Caco-2 (cell line): Measurements from ENCODE around the gene DSCAM. TPM values are rescaled to one million over a fixed set of nuclear protein-coding genes. Genes with fewer than 3 reads are reported as not detected.

Experiments
- BruUV-seq: library from RNA; stranded (reverse); fragments of 400-500 nt; replicated peaks from 2 replicates; lab custom pipeline; 2021; lab: Mats Ljungman, UMichigan
- CTCF ChIA-PET: fragments of 300-600 bp; sonication (Branson Sonifier 250); formaldehyde crosslinking; loops from one replicate; lab custom pipeline; 2022; ENCODE audit warnings: antibody characterized with exemption; lab: Charles Lee
- POLR2A ChIA-PET: fragments of 300-600 bp; sonication (Branson Sonifier 250); formaldehyde crosslinking; loops from one replicate; lab custom pipeline; 2022; ENCODE audit warnings: antibody characterized with exemption; lab: Charles Lee
- DNase-seq, 2 experiments: peaks; one replicate each; pipeline versions ENCODE4 v3.0.0 to v3.0.0-alpha.2; 2020 to 2022
- H3K27me3 ChIP-seq: replicated peaks from 2 replicates; pipeline ENCODE4 v1.6.0; 2011; ENCODE audit warnings: low read length; ENCODE audit not compliant: control insufficient read depth, insufficient read depth
- H3K36me3 ChIP-seq: 2 replicates; pipeline ENCODE4 v1.5.1; 2011; ENCODE audit warnings: low read length; ENCODE audit not compliant: control insufficient read depth, insufficient read depth
- H3K4me1 ChIP-seq: fragments of 250-450 bp; sonication (Bioruptor Pico); 2 replicates; pipeline ENCODE4 v1.5.1; 2020; ENCODE audit warnings: mild to moderate bottlenecking
- H3K4me3 ChIP-seq: 2 replicates; pipeline ENCODE4 v1.5.1; 2011; ENCODE audit warnings: low read depth, mild to moderate bottlenecking, control low read depth, low read length
- H3K9me3 ChIP-seq: fragments of 250-450 bp; sonication (Bioruptor Pico); 2 replicates; pipeline ENCODE4 v1.5.1; 2020; ENCODE audit warnings: mild to moderate bottlenecking, moderate library complexity
- H3K27ac Mint-ChIP-seq: one replicate; pipeline ENCODE4 v1.8.0; 2022; ENCODE audit warnings: mixed read lengths; ENCODE audit not compliant: unreplicated experiment
- H3K27me3 Mint-ChIP-seq: one replicate; pipeline ENCODE4 v1.8.0; 2022; ENCODE audit warnings: mixed read lengths; ENCODE audit not compliant: insufficient read depth, unreplicated experiment
- H3K36me3 Mint-ChIP-seq: one replicate; pipeline ENCODE4 v1.8.0; 2022; ENCODE audit warnings: mild to moderate bottlenecking, mixed read lengths; ENCODE audit not compliant: insufficient read depth, unreplicated experiment
- H3K4me1 Mint-ChIP-seq: one replicate; pipeline ENCODE4 v1.8.0; 2022; ENCODE audit warnings: low read depth, mixed read lengths; ENCODE audit not compliant: unreplicated experiment
- H3K4me3 Mint-ChIP-seq: one replicate; pipeline ENCODE4 v1.8.0; 2022; ENCODE audit warnings: mild to moderate bottlenecking, moderate library complexity, mixed read lengths; ENCODE audit not compliant: unreplicated experiment
- H3K9me3 Mint-ChIP-seq: one replicate; pipeline ENCODE4 v1.8.0; 2022; ENCODE audit warnings: mixed read lengths; ENCODE audit not compliant: unreplicated experiment
- intact Hi-C: fragments of 100-400 bp; cut with micrococcal nuclease; formaldehyde crosslinking; loops from one replicate; pipeline ENCODE4 v1.10.0; 2022; ENCODE audit not compliant: unreplicated experiment
- total RNA-seq: library from RNA; stranded (reverse); gene quantifications from 2 replicates; pipeline ENCODE4 v1.2.3, GENCODE V29; 2022
- TF ChIP-seq, protein P1 (sequence below), 2 experiments: fragments of 200-600 bp in 1 of 2; IDR thresholded peaks; 1 replicate in 1 of 2; 2 replicates in 1 of 2; pipeline versions ENCODE4 v1.5.1 to v1.8.0; 2011 to 2022; ENCODE audit warnings: antibody characterized with exemption in 1 of 2, control low read depth in 1 of 2, inconsistent platforms in 1 of 2, low read depth in 1 of 2, low read length in 1 of 2, mild to moderate bottlenecking in 1 of 2, moderate library complexity in 1 of 2; ENCODE audit not compliant: insufficient read depth in 1 of 2, severe bottlenecking in 1 of 2, unreplicated experiment in 1 of 2

Gene DSCAM
- total RNA-seq, 1 experiment from 2014 or later, result not detected

DNA sequence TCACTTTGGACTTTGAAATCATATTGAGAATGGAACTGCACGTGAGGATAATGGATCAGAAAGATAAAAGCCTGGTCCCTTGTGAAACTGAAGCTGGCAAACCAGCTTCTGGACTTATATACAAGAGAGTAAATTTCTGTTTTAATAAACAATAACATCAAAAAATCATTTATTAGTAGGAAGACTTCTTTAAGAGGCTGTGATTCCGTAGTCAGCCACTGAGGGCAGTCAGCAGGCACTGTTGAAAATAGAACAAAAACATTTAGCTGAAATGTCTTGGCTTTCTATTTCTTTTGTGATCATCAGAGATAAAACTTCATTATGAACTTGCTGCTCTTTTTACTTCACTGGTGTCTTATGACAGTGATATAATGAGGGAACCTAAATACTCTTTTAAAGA lies 490.3 kb downstream of the DSCAM start:
- Histone ChIP-seq H3K27me3 (no peaks in the 10 kb centered on the region), H3K36me3 (no peaks in the 10 kb centered on the region), H3K4me3 (no peak overlapping the region), H3K4me1 (no peaks in the 10 kb centered on the region), H3K9me3 (no peaks in the 10 kb centered on the region)
- POLR2A ChIA-PET, result no interaction called here
- DNase-seq, result no peak
- Mint-ChIP-seq H3K27ac (no peak overlapping the region), H3K27me3 (peaks cover 1% of the 10 kb centered on the region), H3K9me3 (no peaks in the 10 kb centered on the region), H3K36me3 (no peaks in the 10 kb centered on the region), H3K4me1 (no peaks in the 10 kb centered on the region), H3K4me3 (no peak overlapping the region)
- TF ChIP-seq, protein P1, sequence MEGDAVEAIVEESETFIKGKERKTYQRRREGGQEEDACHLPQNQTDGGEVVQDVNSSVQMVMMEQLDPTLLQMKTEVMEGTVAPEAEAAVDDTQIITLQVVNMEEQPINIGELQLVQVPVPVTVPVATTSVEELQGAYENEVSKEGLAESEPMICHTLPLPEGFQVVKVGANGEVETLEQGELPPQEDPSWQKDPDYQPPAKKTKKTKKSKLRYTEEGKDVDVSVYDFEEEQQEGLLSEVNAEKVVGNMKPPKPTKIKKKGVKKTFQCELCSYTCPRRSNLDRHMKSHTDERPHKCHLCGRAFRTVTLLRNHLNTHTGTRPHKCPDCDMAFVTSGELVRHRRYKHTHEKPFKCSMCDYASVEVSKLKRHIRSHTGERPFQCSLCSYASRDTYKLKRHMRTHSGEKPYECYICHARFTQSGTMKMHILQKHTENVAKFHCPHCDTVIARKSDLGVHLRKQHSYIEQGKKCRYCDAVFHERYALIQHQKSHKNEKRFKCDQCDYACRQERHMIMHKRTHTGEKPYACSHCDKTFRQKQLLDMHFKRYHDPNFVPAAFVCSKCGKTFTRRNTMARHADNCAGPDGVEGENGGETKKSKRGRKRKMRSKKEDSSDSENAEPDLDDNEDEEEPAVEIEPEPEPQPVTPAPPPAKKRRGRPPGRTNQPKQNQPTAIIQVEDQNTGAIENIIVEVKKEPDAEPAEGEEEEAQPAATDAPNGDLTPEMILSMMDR (IDR thresholded peaks at IDR 0.05; ENCODE audit: insufficient read depth in 1 of 2, low read depth in 1 of 2, low read length in 1 of 2, severe bottlenecking in 1 of 2, unreplicated experiment in 1 of 2), result no peak
- intact Hi-C loops, result no loop called here
- CTCF ChIA-PET, result no interaction called here
- BruUV-seq, result no TSS peak

DNA sequence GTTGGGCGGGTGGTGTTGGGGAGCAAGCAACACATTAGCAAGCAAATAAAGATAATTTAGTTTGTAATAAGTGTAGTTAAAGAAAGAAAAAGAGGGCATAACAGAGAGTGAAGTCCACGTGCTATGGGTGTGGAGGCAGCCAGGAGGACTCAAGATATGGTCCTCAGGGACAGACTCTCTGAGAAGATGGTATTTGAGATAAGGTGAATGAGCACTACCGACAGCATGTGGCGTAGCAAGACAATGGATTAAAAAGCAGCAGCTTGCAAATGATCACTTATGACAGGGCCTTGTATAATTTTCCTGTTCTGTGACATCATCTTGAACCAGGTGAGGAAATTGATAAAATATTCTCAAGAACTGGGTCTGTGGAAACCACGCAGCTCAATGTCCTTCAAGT lies 491.9 kb downstream of the DSCAM start:
- H3K4me3 Mint-ChIP-seq, result no peak overlapping the region
- Histone ChIP-seq H3K27me3 (no peaks in the 10 kb centered on the region), H3K9me3 (no peaks in the 10 kb centered on the region), H3K36me3 (no peaks in the 10 kb centered on the region), H3K4me3 (no peak overlapping the region), H3K4me1 (no peaks in the 10 kb centered on the region)
- TF ChIP-seq, protein P1 (IDR thresholded peaks at IDR 0.05; ENCODE audit: insufficient read depth in 1 of 2, low read depth in 1 of 2, low read length in 1 of 2, severe bottlenecking in 1 of 2, unreplicated experiment in 1 of 2), result no peak
- peaks cover 12% of the 10 kb centered on the region for H3K27me3 Mint-ChIP-seq
- H3K9me3 Mint-ChIP-seq, result no peaks in the 10 kb centered on the region
- BruUV-seq, result no TSS peak
- intact Hi-C loops, result no loop called here
- ChIA-PET POLR2A (no interaction called here), CTCF (no interaction called here)
- no peak for DNase-seq
- no peaks in the 10 kb centered on the region for H3K4me1 Mint-ChIP-seq
- H3K36me3 Mint-ChIP-seq, result no peaks in the 10 kb centered on the region
- H3K27ac Mint-ChIP-seq, result no peak overlapping the region

DNA sequence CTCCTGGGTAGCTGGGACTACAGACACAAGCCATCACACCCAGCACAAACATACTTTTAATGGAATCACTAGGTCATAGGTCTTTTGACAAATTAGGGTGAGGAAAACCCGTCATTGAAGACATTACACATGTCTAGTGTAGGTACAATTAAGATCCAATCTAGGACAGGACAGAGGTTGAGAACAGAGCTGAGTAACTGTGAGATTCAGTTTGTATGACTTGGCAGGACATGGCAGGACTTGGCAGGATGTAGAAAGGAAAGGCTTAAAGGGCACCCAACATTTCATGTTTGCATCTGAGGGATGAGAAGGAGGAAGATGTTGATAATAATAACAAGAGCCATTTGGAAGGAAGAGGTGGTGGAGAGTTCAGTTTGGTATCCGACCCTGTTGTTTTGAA lies 496.0 kb downstream of the DSCAM start:
- no TSS peak for BruUV-seq
- TF ChIP-seq, protein P1 (IDR thresholded peaks at IDR 0.05; ENCODE audit: insufficient read depth in 1 of 2, low read depth in 1 of 2, low read length in 1 of 2, severe bottlenecking in 1 of 2, unreplicated experiment in 1 of 2), result no peak
- H3K4me1 Mint-ChIP-seq, result no peaks in the 10 kb centered on the region
- no peaks in the 10 kb centered on the region for H3K36me3 Mint-ChIP-seq
- no peaks in the 10 kb centered on the region for H3K4me1 ChIP-seq
- H3K4me3 Mint-ChIP-seq, result no peak overlapping the region
- no peak overlapping the region for H3K4me3 ChIP-seq
- ChIA-PET POLR2A (no interaction called here), CTCF (interaction anchor here (0.8 kb wide), 1 partner anchor 847 kb away, joined by 12 read pairs; no protein-coding TSS in a partner anchor)
- peaks cover 12% of the 10 kb centered on the region for H3K27me3 Mint-ChIP-seq
- DNase-seq, result no peak
- no peaks in the 10 kb centered on the region for H3K9me3 ChIP-seq
- H3K27me3 ChIP-seq, result no peaks in the 10 kb centered on the region
- H3K27ac Mint-ChIP-seq, result no peak overlapping the region
- H3K36me3 ChIP-seq, result no peaks in the 10 kb centered on the region
- H3K9me3 Mint-ChIP-seq, result no peaks in the 10 kb centered on the region
- intact Hi-C loops, result no loop called here
